GM12864 (cell line): ENCODE measurements around the gene C11orf24.
A peak's percentile ranks its signal among the peaks of the same experiment; 100 is the strongest.

Experiments used
- DNase-seq: peaks from one replicate; pipeline ENCODE4 v3.0.0-alpha.2; 2011; ENCODE audit warnings: low read depth
- H3K4me3 ChIP-seq: 2 replicates; pipeline ENCODE4 v1.5.1; 2011; ENCODE audit warnings: mild to moderate bottlenecking, low read depth, low read length, control low read depth
- TF ChIP-seq, protein P1 (sequence below): IDR thresholded peaks from 2 replicates; pipeline ENCODE4 v1.5.1; 2011; ENCODE audit warnings: low read depth, mild to moderate bottlenecking, moderate library complexity, low read length, control low read depth, inconsistent platforms; ENCODE audit errors: missing control alignments

The C11orf24 gene

DNA sequence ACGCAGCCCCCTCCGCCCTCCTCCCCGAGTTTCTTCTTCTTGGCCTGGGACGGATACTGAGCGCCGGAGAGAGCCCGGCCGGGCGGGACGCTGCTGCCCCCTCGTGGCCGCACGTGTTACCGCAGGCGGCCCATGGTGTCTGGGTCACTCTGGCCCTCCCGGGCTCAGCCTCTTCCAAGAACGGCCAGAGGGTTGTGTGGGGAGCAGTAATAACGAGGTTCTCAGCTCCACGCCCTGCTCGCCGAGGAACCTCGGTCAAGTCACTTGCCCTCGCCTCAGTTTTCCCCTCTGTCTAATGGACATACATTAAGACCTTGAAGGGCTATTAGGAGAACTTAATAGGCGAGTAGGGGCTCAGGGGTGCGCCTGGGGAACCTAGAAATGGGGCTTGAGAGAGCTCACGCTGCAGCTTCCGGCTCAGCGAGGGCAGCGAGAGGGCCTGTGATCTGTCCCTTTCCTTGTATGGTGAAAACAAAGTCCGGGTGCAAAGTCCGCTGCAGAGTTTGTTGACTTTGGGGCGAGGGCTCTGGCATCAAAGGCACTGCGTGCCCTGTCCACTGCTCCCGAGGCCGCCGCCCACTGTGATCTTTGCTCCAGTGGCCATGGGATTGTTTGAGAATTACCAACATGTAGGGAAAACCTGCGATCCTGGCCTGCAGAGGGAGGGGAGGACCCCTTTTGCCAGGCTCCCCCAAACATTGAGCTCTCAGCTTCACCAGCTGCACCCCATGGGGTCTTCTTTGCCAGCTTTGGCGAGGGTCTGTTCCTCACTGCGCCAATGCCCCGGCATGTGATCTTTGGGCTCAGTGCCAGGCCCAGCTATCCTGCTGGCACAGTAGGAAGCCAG, 26.3 kb upstream of the C11orf24 start:
- TF ChIP-seq, protein P1, sequence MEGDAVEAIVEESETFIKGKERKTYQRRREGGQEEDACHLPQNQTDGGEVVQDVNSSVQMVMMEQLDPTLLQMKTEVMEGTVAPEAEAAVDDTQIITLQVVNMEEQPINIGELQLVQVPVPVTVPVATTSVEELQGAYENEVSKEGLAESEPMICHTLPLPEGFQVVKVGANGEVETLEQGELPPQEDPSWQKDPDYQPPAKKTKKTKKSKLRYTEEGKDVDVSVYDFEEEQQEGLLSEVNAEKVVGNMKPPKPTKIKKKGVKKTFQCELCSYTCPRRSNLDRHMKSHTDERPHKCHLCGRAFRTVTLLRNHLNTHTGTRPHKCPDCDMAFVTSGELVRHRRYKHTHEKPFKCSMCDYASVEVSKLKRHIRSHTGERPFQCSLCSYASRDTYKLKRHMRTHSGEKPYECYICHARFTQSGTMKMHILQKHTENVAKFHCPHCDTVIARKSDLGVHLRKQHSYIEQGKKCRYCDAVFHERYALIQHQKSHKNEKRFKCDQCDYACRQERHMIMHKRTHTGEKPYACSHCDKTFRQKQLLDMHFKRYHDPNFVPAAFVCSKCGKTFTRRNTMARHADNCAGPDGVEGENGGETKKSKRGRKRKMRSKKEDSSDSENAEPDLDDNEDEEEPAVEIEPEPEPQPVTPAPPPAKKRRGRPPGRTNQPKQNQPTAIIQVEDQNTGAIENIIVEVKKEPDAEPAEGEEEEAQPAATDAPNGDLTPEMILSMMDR = peak; percentile 92
- peak; percentile 25 for DNase-seq
- no peak overlapping the region for H3K4me3 ChIP-seq

DNA sequence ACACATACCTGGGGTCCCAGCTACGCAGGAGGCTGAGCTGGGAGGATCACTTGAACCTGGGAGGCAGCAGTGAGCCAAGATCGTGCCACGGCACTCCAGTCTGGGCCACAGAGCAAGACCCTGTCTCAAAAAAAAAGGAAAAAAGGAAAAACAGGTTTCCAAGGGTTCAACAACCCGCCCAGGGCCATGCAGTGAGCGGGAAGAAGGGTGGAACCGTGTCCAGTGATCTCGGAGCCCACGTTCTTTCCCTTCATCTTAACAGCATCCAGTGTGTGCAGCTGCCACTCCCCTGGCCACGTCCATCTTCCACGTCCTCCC, 25.7 kb upstream of the C11orf24 start:
- no peak overlapping the region for H3K4me3 ChIP-seq
- TF ChIP-seq, protein P1 = no peak
- no peak for DNase-seq

DNA sequence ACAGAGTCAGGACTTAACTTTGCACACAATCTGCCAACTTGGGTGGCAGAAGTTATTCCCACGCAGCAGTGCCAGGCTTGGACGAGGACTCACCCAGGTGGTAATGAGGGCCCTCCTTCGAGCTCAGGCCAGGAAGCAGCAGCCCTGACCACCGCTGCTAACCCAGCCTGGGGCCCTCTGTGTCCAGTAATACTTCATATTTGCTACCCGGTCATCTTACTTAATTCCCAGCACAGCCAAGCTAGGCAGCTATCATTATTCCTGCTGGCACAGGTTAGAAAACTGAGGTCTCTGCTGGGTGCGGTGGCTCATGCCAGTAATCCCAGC, 25.2 kb upstream of the C11orf24 start:
- TF ChIP-seq, protein P1 = no peak
- no peak overlapping the region for H3K4me3 ChIP-seq
- no peak for DNase-seq

DNA sequence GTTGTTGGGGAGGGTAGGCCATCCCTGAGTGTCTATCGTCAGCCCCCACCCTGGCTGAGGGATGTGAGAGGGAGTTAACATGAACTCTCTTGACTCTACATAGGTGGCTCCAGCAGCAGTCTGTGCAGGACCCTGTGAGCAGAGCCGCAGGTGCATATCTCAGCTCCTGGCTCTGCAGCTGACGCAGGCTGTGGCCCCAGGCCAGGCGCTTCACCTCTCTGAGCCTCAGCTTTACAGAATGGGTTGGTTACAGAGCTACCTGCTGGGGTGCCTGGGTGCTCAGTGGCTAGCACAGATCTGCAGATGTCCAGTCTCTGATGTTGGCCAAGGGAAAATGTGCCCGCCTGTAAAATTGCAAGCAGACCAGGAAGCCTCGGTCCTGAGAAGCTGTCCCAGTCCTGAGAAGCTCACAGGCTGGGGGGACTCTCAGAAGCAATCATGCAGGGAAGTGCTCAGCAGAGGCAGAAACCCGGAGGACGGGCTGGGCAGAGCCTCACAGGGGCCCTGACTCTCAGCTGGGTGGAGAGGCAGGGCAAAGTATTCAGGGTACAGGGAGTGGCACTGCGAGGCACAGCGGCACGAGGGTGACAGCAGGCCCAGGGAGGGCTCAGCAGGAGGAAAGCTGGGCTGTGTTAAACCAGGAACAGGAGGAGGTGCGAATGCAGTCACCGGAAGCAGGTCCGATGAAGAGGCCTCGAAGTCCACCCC, 24.7 kb upstream of the C11orf24 start:
- no peak overlapping the region for H3K4me3 ChIP-seq
- DNase-seq = no peak
- TF ChIP-seq, protein P1 = no peak

DNA sequence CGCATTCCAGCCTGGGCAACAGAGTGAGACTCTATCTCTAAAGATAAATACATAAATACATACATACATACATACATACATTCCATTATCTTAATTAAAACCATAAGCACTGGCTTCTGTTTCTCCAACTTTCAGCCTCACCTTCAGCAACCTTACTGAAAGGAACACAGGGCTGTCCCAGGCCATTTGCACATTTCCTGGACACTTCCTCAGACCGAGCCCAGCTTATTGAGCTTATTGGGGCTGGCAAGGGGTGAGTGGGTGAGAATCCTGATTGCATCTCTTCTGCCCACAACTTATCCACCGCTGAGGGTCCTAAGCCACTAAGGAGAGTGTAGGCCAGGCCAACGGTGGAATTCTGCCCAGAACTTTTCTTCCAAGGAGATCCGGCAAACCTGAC, 24.2 kb upstream of the C11orf24 start:
- DNase-seq = no peak
- H3K4me3 ChIP-seq = no peak overlapping the region
- TF ChIP-seq, protein P1 = no peak

DNA sequence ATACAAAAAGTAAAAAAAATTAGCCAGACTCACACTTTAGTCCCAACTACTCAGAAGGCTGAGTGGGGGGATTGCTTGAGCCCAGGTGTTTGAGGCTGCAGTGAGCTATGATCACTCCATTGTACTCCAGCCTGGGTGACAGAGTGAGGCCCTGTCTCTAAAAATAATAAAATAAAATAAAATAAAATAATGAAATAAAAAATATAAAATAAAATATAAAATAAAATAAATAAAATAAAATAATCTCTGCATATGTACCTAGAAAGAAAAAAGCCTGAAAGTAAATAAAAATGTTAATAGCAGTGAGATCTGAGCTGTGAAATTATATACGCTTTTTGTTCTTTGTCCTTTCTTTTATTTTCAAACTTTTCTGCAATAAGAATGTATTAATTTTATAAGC, 23.5 kb upstream of the C11orf24 start:
- no peak overlapping the region for H3K4me3 ChIP-seq
- TF ChIP-seq, protein P1 = no peak
- no peak for DNase-seq
